ENCODE measurements around the gene SF1. TPM values are rescaled to one million over a fixed set of nuclear protein-coding genes. Genes with fewer than 3 reads are reported as not detected.

SF1 gene
- total and polyA plus RNA-seq, 2 of the 4 experiments (the other 2 are of a cell fraction), result 56.8 to 88.0 TPM

DNA sequence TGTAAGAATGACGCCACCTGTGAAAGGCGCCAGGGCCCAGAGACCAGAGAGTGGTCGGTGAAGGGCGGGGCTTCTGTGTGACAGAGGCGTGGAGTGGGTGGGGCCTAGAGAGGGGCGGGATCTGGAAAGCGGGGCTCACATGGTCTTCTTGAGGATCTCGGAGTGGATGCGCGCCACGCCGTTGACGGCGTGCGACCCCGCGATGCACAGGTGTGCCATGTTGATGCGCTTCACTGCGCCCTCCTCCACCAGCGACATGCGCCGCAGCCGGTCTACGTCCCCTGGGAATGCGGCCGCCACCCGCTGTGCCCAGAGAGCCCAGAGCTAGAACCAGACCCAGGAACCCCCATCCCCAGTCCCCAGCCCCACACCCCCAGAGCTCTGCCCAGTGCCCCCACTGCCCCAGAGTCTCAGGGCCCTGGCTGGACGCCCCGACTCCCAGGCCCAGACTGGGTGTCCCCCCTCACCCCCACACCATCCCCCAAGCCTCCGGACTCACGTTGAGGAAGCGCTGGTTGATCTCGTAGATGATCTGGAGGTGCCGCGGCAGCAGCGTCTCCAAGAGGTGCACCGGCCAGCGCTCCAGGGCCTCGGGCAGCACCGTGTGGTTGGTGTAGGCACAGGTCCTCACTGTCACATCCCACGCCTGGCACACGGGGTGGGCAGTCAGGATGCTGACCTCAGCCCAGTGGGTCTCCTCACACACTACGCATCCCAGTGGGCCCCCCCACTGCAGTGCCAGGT lies 24.8 kb downstream of the SF1 start:
- H2BK5ac ChIP-seq (ENCODE audit: low read depth, low read length, poor library complexity, severe bottlenecking), result no peak overlapping the region
- H4K20me1 ChIP-seq (ENCODE audit: insufficient read depth, low read length), result peaks cover 5% of the 10 kb centered on the region; the same call in 1 of the 2 replicates
- H3K79me1 ChIP-seq (ENCODE audit: low read depth in 1 of 2, low read length in 2 of 2), result no peaks in the 10 kb centered on the region
- H3K14ac ChIP-seq (replicated peaks; ENCODE audit: low read depth, low read length), result no peak overlapping the region
- no peak overlapping the region for H2AFZ ChIP-seq (replicated peaks; ENCODE audit: low read length, poor library complexity)
- H3K23ac ChIP-seq (ENCODE audit: low read depth, low read length), result no peak overlapping the region
- no peak overlapping the region for H3K4me3 ChIP-seq (ENCODE audit: insufficient read depth, low read depth, low read length)
- DNase-seq (no peak), ATAC-seq (ENCODE audit: low read depth) (no peak)
- POLR2A ChIA-PET (ENCODE audit: unreplicated experiment), result no interaction called here
- no peak overlapping the region for H2AK9ac ChIP-seq (replicated peaks; ENCODE audit: low read depth, low read length, poor library complexity)
- H3K4me2 ChIP-seq (ENCODE audit: low read depth, low read length), result no peak overlapping the region
- H4K5ac ChIP-seq (ENCODE audit: low read depth, low read length), result no peak overlapping the region
- CTCF ChIA-PET, result no interaction called here
- H3K9me1 ChIP-seq (ENCODE audit: insufficient read depth, low read length), result no peaks in the 10 kb centered on the region
- H3K36me3 ChIP-seq (ENCODE audit: control insufficient read depth, insufficient read depth, low read length), result no peaks in the 10 kb centered on the region
- H3K27me3 ChIP-seq (ENCODE audit: control insufficient read depth, insufficient read depth, low read length), result no peaks in the 10 kb centered on the region
- H2AK5ac ChIP-seq (ENCODE audit: low read depth, low read length), result no peak overlapping the region
- no peaks in the 10 kb centered on the region for H3K9me3 ChIP-seq (ENCODE audit: control insufficient read depth, insufficient read depth, low read length)
- H3K56ac ChIP-seq (ENCODE audit: extremely low read depth, insufficient read depth, low read length), result no peak overlapping the region
- H2BK20ac ChIP-seq (ENCODE audit: low read depth, low read length), result no peak overlapping the region
- intact Hi-C loops (cut with micrococcal nuclease) (no loop called here), dilution Hi-C loops (cut with HindIII; ENCODE audit: low sequenced_read_pairs, unreplicated experiment) (no loop called here), in situ Hi-C loops (cut with MboI; ENCODE audit: low sequenced_read_pairs) (no loop called here)
- no peak overlapping the region for H2BK15ac ChIP-seq (ENCODE audit: low read depth, low read length)
- H4K91ac ChIP-seq (ENCODE audit: insufficient read depth, low read depth, low read length), result no peak overlapping the region
- H2BK120ac ChIP-seq (ENCODE audit: low read depth, low read length), result no peak overlapping the region
- no peak overlapping the region for H3K18ac ChIP-seq (ENCODE audit: low read depth, low read length)
- H3K4ac ChIP-seq (ENCODE audit: low read depth, low read length), result no peak overlapping the region
- no peak overlapping the region for H3K27ac ChIP-seq (ENCODE audit: insufficient read depth, low read length)
- no peaks in the 10 kb centered on the region for H3K4me1 ChIP-seq (ENCODE audit: control insufficient read depth, insufficient read depth, low read length)
- BruUV-seq (replicated peaks), result no TSS peak
- H3K9ac ChIP-seq (ENCODE audit: low read depth, low read length), result no peak overlapping the region
- no peak overlapping the region for H4K8ac ChIP-seq (ENCODE audit: low read depth in 2 of 2, low read length in 2 of 2)
- 96% methylated on average over 15 of the region's 43 CpGs; no CpG with 5 or more reads in 1 of the 2 experiments for WGBS, 2 experiments (ENCODE audit: extremely low coverage in 2 of 2, insufficient read length in 1 of 2)
- TF ChIP-seq CEBPB (IDR thresholded peaks at IDR 0.05; ENCODE audit: low read depth, low read length) (no peak), MAFK (IDR thresholded peaks at IDR 0.05; ENCODE audit: low read depth, low read length) (no peak), CHD1 (IDR thresholded peaks at IDR 0.05; ENCODE audit: low read depth, low read length) (no peak), RCOR1 (IDR thresholded peaks at IDR 0.05; ENCODE audit: insufficient replicate concordance, low read length) (no peak), BHLHE40 (IDR thresholded peaks at IDR 0.05; ENCODE audit: low read depth, low read length) (no peak), MXI1 (IDR thresholded peaks at IDR 0.05; ENCODE audit: borderline replicate concordance, low read depth, low read length) (no peak), RFX5 (IDR thresholded peaks at IDR 0.05; ENCODE audit: low read depth, low read length) (no peak)
- TF ChIP-seq, protein P1, sequence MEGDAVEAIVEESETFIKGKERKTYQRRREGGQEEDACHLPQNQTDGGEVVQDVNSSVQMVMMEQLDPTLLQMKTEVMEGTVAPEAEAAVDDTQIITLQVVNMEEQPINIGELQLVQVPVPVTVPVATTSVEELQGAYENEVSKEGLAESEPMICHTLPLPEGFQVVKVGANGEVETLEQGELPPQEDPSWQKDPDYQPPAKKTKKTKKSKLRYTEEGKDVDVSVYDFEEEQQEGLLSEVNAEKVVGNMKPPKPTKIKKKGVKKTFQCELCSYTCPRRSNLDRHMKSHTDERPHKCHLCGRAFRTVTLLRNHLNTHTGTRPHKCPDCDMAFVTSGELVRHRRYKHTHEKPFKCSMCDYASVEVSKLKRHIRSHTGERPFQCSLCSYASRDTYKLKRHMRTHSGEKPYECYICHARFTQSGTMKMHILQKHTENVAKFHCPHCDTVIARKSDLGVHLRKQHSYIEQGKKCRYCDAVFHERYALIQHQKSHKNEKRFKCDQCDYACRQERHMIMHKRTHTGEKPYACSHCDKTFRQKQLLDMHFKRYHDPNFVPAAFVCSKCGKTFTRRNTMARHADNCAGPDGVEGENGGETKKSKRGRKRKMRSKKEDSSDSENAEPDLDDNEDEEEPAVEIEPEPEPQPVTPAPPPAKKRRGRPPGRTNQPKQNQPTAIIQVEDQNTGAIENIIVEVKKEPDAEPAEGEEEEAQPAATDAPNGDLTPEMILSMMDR (conservative IDR thresholded peaks at IDR 0.05; ENCODE audit: low read depth, low read length), result no peak
- TF ChIP-seq, protein P2, sequence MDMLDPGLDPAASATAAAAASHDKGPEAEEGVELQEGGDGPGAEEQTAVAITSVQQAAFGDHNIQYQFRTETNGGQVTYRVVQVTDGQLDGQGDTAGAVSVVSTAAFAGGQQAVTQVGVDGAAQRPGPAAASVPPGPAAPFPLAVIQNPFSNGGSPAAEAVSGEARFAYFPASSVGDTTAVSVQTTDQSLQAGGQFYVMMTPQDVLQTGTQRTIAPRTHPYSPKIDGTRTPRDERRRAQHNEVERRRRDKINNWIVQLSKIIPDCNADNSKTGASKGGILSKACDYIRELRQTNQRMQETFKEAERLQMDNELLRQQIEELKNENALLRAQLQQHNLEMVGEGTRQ (IDR thresholded peaks at IDR 0.05; ENCODE audit: low read depth, low read length), result no peak
